HCT116 (cell line): ENCODE measurements around the gene ZSCAN16. TPM values are rescaled to one million over a fixed set of nuclear protein-coding genes. Genes with fewer than 3 reads are reported as not detected.

Experiments used
- ATAC-seq: fragments of 200-7000 bp; cut with Tn5 transposase; 2 replicates; pipeline ENCODE4 v1.9.1; 2020; ENCODE audit warnings: mild to moderate bottlenecking, moderate library complexity
- BruUV-seq: library from RNA; stranded (reverse); fragments of 400-500 nt; replicated peaks from 2 replicates; lab custom pipeline; 2021; lab: Mats Ljungman, UMichigan
- CTCF ChIA-PET: fragments of 300-600 bp; sonication (Branson Sonifier 250); formaldehyde crosslinking; loops from one replicate; lab custom pipeline; 2021; ENCODE audit warnings: antibody characterized with exemption; lab: Charles Lee
- POLR2A ChIA-PET: fragments of 300-600, 350-600 bp; sonication (Branson Sonifier 250); formaldehyde crosslinking; loops from one replicate; lab custom pipeline; 2021; ENCODE audit warnings: antibody characterized with exemption; lab: Charles Lee
- RAD21 ChIA-PET, 2 experiments: fragments of 300-600 bp; sonication (Branson Sonifier 250); formaldehyde crosslinking; loops; one replicate each; lab custom pipeline; 2023; ENCODE audit warnings: low total read pairs in 2 of 2; ENCODE audit not compliant: uncharacterized antibody in 2 of 2, unreplicated experiment in 2 of 2, low non-redundant PET in 1 of 2; lab: Charles Lee
- DNase-seq: peaks from one replicate; pipeline ENCODE4 v3.0.0-alpha.2; 2010; ENCODE audit warnings: low read depth, low spot score
- H2AFZ ChIP-seq: fragments of 200-600 bp; shearing (Covaris generic), sonication (generic); 2 replicates; pipeline ENCODE4 v1.6.1; 2017; ENCODE audit warnings: low read depth, mixed run types, mixed read lengths, antibody characterized with exemption, low read length; ENCODE audit not compliant: poor library complexity, severe bottlenecking
- H3K27ac ChIP-seq: 2 replicates; pipeline ENCODE4 v1.5.1; 2012; ENCODE audit warnings: low read depth, low read length
- H3K27me3 ChIP-seq: fragments of 200-600 bp; sonication (generic); 2 replicates; pipeline ENCODE4 v1.6.1; 2016; ENCODE audit warnings: mixed run types, low read length, mixed read lengths; ENCODE audit not compliant: insufficient read depth
- H3K36me3 ChIP-seq, 2 experiments: fragments of 200-500 bp in 1 of 2; fragments of 200-600 bp in 1 of 2; sonication (Bioruptor generic) in 1 of 2; sonication (generic) in 1 of 2; 2 replicates each; pipeline versions ENCODE4 v1.5.1 to v1.6.1; 2014 to 2016; ENCODE audit warnings: low read length in 2 of 2, inconsistent platforms in 1 of 2, mixed read lengths in 1 of 2, mixed run types in 1 of 2; ENCODE audit not compliant: insufficient read depth in 2 of 2, control insufficient read depth in 1 of 2
- H3K4me1 ChIP-seq, 2 experiments: fragments of 200-600 bp in 1 of 2; sonication (generic) in 1 of 2; 2 replicates each; pipeline versions ENCODE4 v1.5.1 to v1.6.1; 2012 to 2017; ENCODE audit warnings: low read length in 2 of 2, inconsistent platforms in 1 of 2, mild to moderate bottlenecking in 1 of 2, mixed read lengths in 1 of 2, mixed run types in 1 of 2, moderate library complexity in 1 of 2; ENCODE audit not compliant: insufficient read depth in 2 of 2, control insufficient read depth in 1 of 2
- H3K4me2 ChIP-seq: fragments of 200-600 bp; sonication (generic); 2 replicates; pipeline ENCODE4 v1.6.1; 2017; ENCODE audit warnings: mixed run types, low read length, mixed read lengths
- H3K4me3 ChIP-seq, 2 experiments: fragments of 200-600 bp in 1 of 2; sonication (generic) in 1 of 2; replicated peaks in 1 of 2; 2 replicates each; pipeline ENCODE4 v1.5.1; 2011 to 2016; ENCODE audit warnings: low read length in 2 of 2, control low read depth in 1 of 2, low read depth in 1 of 2, mild to moderate bottlenecking in 1 of 2, mixed read lengths in 1 of 2, mixed run types in 1 of 2
- H3K79me2 ChIP-seq: fragments of 200-600 bp; sonication (generic); 2 replicates; pipeline ENCODE4 v1.6.1; 2017; ENCODE audit warnings: mild to moderate bottlenecking, mixed run types, low read length, moderate library complexity, mixed read lengths; ENCODE audit not compliant: insufficient read depth
- H3K9ac ChIP-seq: fragments of 200-600 bp; sonication (generic); 2 replicates; pipeline ENCODE4 v1.6.1; 2016; ENCODE audit warnings: low read length, mixed read lengths
- H3K9me2 ChIP-seq: fragments of 200-600 bp; sonication (generic), shearing (Covaris generic); 2 replicates; pipeline ENCODE4 v1.6.1; 2017; ENCODE audit warnings: mixed run types, mild to moderate bottlenecking, moderate library complexity; ENCODE audit not compliant: insufficient read depth
- H3K9me3 ChIP-seq, 2 experiments: fragments of 200-500 bp in 1 of 2; fragments of 200-600 bp in 1 of 2; sonication (Bioruptor generic) in 1 of 2; sonication (generic) in 1 of 2; 2 replicates each; pipeline ENCODE4 v1.6.1; 2014 to 2017; ENCODE audit warnings: low read length in 2 of 2, mixed read lengths in 2 of 2, inconsistent platforms in 1 of 2, low read depth in 1 of 2, mild to moderate bottlenecking in 1 of 2, mixed run types in 1 of 2, moderate library complexity in 1 of 2; ENCODE audit not compliant: control insufficient read depth in 1 of 2, insufficient read depth in 1 of 2
- H4K20me1 ChIP-seq: fragments of 200-600 bp; sonication (generic), shearing (Covaris generic); 2 replicates; pipeline ENCODE4 v1.6.1; 2017; ENCODE audit warnings: mixed run types, mild to moderate bottlenecking, moderate library complexity; ENCODE audit not compliant: insufficient read depth
- CBX3 ChIP-seq: IDR thresholded peaks from 2 replicates; pipeline ENCODE4 v1.6.1; 2012; ENCODE audit warnings: low read depth
- CEBPB ChIP-seq: IDR thresholded peaks from 2 replicates; pipeline ENCODE4 v1.6.1; 2012; ENCODE audit warnings: low read depth
- ELF1 ChIP-seq: IDR thresholded peaks from 2 replicates; pipeline ENCODE4 v1.6.1; 2012; ENCODE audit warnings: low read depth, borderline replicate concordance
- EZH2 ChIP-seq: fragments of 200-600 bp; sonication (generic); IDR thresholded peaks from 2 replicates; pipeline ENCODE4 v1.6.1; 2017; ENCODE audit warnings: antibody characterized with exemption, mixed run types
- EZH2phosphoT487 ChIP-seq: fragments of 200-600 bp; IDR thresholded peaks from 2 replicates; pipeline ENCODE4 v1.6.1; 2018; ENCODE audit warnings: antibody characterized with exemption, borderline replicate concordance
- FOSL1 ChIP-seq: IDR thresholded peaks from 2 replicates; pipeline ENCODE4 v1.6.1; 2012; ENCODE audit warnings: low read depth
- JUND ChIP-seq: IDR thresholded peaks from 2 replicates; pipeline ENCODE4 v1.6.1; 2012
- POLR2A ChIP-seq: IDR thresholded peaks from 2 replicates; pipeline ENCODE4 v1.7.0; 2011; ENCODE audit warnings: borderline replicate concordance; ENCODE audit not compliant: insufficient read depth, insufficient read length; ENCODE audit errors: extremely low read depth
- POLR2AphosphoS5 ChIP-seq: IDR thresholded peaks from 2 replicates; pipeline ENCODE4 v1.6.1; 2011; ENCODE audit warnings: mild to moderate bottlenecking, low read depth, low read length, moderate library complexity
- RAD21 ChIP-seq: IDR thresholded peaks from 2 replicates; pipeline ENCODE4 v1.6.1; 2012; ENCODE audit warnings: low read depth, mild to moderate bottlenecking
- SIN3A ChIP-seq: IDR thresholded peaks from 2 replicates; pipeline ENCODE4 v1.6.1; 2012; ENCODE audit warnings: low read depth
- SP1 ChIP-seq: IDR thresholded peaks from 2 replicates; pipeline ENCODE4 v1.6.1; 2012; ENCODE audit warnings: low read depth
- SRF ChIP-seq: IDR thresholded peaks from 2 replicates; pipeline ENCODE4 v1.6.1; 2012; ENCODE audit warnings: low read depth
- TCF7L2 ChIP-seq: IDR thresholded peaks from 2 replicates; pipeline ENCODE4 v1.7.0; 2011; ENCODE audit warnings: borderline replicate concordance, inconsistent platforms; ENCODE audit not compliant: insufficient read depth, insufficient read length; ENCODE audit errors: extremely low read depth
- YY1 ChIP-seq: IDR thresholded peaks from 2 replicates; pipeline ENCODE4 v1.6.1; 2011; ENCODE audit warnings: low read length, low read depth, moderate library complexity, mild to moderate bottlenecking; ENCODE audit not compliant: insufficient replicate concordance; ENCODE audit errors: extremely low read depth
- intact Hi-C: fragments of 100-400 bp; cut with micrococcal nuclease; formaldehyde crosslinking; loops from 2 replicates; pipeline ENCODE4 v1.10.0; 2022
- total RNA-seq: library from RNA; stranded (reverse); gene quantifications from one replicate; pipeline ENCODE4 v1.2.1, GENCODE V29; 2021; ENCODE audit not compliant: unreplicated experiment
- TF ChIP-seq, protein P1 (sequence below): IDR thresholded peaks from 2 replicates; pipeline ENCODE4 v1.6.1; 2012
- TF ChIP-seq, protein P2 (sequence below): IDR thresholded peaks from 2 replicates; pipeline ENCODE4 v1.6.1; 2012; ENCODE audit warnings: low read depth
- TF ChIP-seq, protein P3 (sequence below): IDR thresholded peaks from 2 replicates; pipeline ENCODE4 v1.6.1; 2012

ZSCAN16 gene
- total RNA-seq, 1 experiment from 2014 or later = 5.0 TPM

DNA sequence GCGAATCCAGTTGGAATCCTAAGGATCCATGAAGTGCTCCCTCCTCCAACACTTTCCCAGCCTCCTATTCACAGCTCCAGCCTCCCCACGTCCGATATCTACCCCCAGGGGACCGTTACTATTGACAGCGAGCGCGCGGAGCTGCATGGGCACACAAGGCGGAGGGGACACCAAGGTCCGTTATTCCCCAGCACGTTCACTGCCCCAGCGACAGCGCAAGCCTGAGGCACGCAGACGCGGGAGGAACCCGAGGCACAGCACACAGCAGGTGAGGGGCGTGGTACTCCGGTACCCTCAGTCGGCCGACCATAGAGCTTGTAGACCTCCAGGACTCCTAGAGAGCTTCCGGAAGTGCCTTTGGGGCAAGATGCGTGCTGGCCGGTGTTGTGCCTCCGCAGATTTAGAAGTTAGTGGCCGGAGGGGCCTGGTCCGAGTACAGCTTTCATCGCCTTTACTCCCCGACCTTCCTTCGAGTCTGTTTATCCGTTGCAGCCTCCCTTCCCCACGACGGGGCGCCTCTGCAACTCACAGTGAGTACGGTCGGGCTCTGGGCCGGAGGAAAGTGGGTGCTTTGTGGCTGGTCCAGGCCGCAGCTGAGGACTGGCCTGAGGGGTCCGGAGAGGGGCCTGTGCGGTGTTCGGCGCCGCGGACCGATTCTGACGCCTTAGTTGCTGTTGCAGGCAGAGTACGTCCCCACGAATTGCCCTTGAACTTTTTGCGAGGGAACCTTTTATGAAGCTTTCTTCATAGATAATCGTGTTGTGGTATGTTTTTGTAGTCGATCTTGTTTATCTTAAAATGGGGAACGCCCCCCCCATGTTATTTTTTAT lies 17.3 kb downstream of the ZSCAN16 start, which contains the start of gene ZKSCAN8 (continued):
- peak; percentile 35 for TF ChIP-seq YY1
- TF ChIP-seq SIN3A = peak; percentile 80
- no peak for TF ChIP-seq EZH2phosphoT487
- TF ChIP-seq SP1 = 0 out of 2 replicates have a peak, but pooled peaks have one; percentile 7
- peak; percentile 81 for TF ChIP-seq POLR2A
- TF ChIP-seq RAD21 = 0 out of 2 replicates have a peak, but pooled peaks have one; percentile 3
- no peak; the same call in 1 of the 2 replicates for TF ChIP-seq SRF

DNA sequence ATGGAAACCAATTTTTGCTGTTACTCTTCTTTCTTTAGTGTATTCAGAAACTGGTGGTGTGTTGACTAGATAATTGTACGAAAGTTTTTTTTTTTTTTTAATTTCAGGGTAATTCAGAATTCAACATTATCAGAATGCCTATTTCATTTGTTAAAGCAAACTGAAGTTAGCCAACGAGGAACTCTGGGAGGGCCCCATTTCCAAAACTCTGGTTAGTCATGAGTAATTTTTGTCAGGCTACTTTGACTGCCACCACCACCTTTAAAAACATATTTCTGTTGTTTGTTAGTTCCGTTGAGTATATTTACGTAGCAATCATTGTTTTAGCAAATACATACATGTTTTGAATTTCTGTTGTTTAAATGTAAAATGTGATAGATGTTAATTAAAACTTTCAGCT lies 18.0 kb downstream of the ZSCAN16 start:
- H3K27ac ChIP-seq = peak overlapping the region; percentile 73; the same call in 1 of the 2 replicates
- intact Hi-C loops = no loop called here
- BruUV-seq = no TSS peak
- TF ChIP-seq YY1 (no peak), JUND (no peak), RAD21 (no peak), SRF (no peak), EZH2phosphoT487 (no peak), SIN3A (no peak), POLR2A (no peak), ELF1 (no peak), SP1 (no peak), CEBPB (no peak), POLR2AphosphoS5 (no peak), TCF7L2 (no peak), EZH2 (no peak), FOSL1 (no peak), CBX3 (no peak)
- TF ChIP-seq, protein P1, sequence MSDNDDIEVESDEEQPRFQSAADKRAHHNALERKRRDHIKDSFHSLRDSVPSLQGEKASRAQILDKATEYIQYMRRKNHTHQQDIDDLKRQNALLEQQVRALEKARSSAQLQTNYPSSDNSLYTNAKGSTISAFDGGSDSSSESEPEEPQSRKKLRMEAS = no peak
- TF ChIP-seq, protein P2, sequence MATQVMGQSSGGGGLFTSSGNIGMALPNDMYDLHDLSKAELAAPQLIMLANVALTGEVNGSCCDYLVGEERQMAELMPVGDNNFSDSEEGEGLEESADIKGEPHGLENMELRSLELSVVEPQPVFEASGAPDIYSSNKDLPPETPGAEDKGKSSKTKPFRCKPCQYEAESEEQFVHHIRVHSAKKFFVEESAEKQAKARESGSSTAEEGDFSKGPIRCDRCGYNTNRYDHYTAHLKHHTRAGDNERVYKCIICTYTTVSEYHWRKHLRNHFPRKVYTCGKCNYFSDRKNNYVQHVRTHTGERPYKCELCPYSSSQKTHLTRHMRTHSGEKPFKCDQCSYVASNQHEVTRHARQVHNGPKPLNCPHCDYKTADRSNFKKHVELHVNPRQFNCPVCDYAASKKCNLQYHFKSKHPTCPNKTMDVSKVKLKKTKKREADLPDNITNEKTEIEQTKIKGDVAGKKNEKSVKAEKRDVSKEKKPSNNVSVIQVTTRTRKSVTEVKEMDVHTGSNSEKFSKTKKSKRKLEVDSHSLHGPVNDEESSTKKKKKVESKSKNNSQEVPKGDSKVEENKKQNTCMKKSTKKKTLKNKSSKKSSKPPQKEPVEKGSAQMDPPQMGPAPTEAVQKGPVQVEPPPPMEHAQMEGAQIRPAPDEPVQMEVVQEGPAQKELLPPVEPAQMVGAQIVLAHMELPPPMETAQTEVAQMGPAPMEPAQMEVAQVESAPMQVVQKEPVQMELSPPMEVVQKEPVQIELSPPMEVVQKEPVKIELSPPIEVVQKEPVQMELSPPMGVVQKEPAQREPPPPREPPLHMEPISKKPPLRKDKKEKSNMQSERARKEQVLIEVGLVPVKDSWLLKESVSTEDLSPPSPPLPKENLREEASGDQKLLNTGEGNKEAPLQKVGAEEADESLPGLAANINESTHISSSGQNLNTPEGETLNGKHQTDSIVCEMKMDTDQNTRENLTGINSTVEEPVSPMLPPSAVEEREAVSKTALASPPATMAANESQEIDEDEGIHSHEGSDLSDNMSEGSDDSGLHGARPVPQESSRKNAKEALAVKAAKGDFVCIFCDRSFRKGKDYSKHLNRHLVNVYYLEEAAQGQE = no peak
- TF ChIP-seq, protein P3, sequence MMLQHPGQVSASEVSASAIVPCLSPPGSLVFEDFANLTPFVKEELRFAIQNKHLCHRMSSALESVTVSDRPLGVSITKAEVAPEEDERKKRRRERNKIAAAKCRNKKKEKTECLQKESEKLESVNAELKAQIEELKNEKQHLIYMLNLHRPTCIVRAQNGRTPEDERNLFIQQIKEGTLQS = no peak

More for the DNA sequence above, 18.0 kb downstream of the ZSCAN16 start:
- ChIA-PET POLR2A (interaction anchor here (1.0 to 1.3 kb wide), 2 partner anchors 207 to 249 kb away, joined by 3 read pairs; partner anchors contain the start of gene ZKSCAN3), CTCF (interaction anchor here (1.9 kb wide), 1 partner anchor 213 kb away, joined by 8 read pairs; no protein-coding TSS in a partner anchor), RAD21 (no interaction called here)
- Histone ChIP-seq H3K79me2 (peaks cover 50% of the 10 kb centered on the region), H3K4me2 (peak overlapping the region; percentile 89), H3K27me3 (no peaks in the 10 kb centered on the region), H2AFZ (no peak overlapping the region), H3K9me3 (no peaks in the 10 kb centered on the region), H3K4me3 (peak overlapping the region; percentile 90 to 92), H4K20me1 (no peaks in the 10 kb centered on the region), H3K36me3 (peaks cover 13 to 19% of the 10 kb centered on the region in 2 experiments; a peak in 2 of 4 replicates), H3K9ac (peak overlapping the region; percentile 80), H3K4me1 (peaks cover 4 to 11% of the 10 kb centered on the region in 2 experiments; a peak in 2 of 4 replicates), H3K9me2 (no peaks in the 10 kb centered on the region)
- ATAC-seq (no peak), DNase-seq (no peak)
